Measurements from ENCODE around the gene EML2. TPM values are rescaled to one million over a fixed set of nuclear protein-coding genes. Genes with fewer than 3 reads are reported as not detected.
"Not testable (repeated sequence)": the region's sequence is repeated elsewhere in the genome, so short reads cannot be mapped to it uniquely, and the experiment has no call there.

Gene EML2
- total RNA-seq, 1 experiment from 2014 or later = 14.2 TPM

DNA sequence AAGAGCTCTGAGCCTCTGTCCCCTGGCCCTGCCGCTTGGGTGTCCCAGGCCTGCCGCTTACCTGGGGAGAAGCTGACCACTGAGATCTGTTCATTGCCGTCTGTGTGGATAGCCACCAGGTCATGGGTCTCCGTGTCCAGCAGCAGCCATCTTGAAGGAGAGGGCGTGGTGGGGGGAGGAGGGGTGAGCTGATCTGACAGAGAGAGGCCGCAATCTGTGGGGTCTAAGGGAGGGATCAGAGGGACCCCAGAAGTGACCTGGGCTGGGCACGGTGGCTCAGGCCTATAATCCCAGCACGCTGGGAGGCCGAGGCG is 22.5 kb downstream of the EML2 start:
- no peak for DNase-seq (ENCODE audit: low read depth)

- peak; percentile 92 for DNase-seq (ENCODE audit: low read depth)
Measured at GRCh38 chr19:45615795-45616703, 23.1 kb downstream of the EML2 start.

GRCh38 chr19:45615056-45615455 is 24.1 kb downstream of the EML2 start:
- DNase-seq (ENCODE audit: low read depth) = not testable (repeated sequence)

DNA sequence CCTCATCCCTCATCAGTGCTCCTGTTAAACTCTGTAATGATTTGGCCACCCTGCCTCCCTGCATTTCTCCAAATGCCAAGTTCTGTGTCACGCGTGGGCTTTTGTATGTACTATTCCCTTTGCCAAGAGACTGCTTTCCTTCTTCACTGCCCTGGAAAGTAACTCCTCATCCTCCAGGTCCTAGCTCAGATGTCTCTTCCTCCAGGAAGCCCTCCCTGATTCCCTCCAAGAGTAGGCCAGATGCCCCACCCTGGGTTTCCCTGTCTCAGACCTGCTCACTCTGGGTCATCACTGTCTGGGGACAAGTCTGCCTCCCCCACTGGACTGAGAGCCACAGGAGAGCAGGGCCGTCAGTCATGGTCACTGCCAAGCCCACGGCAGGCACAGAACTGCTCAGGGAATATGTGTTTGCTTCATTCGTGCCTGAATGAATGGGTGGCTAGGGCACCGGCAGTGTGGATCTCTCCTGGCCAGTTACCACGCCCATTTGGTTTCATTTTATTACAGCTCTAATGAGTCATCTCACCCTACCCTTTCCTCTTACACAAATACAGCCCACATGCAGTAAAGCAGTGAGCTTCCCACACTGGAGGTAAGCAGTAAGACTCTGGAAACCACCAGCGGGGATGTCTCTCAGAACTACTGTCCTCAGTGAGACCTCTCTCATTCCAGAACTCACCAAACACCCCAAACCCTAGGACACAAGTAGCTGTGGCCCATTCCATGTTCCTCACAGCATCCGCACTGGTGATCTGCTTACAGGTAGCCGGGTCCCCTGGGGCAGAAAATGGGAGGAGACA is 25.1 kb downstream of the EML2 start:
- peak; percentile 94 for DNase-seq (ENCODE audit: low read depth)

DNA sequence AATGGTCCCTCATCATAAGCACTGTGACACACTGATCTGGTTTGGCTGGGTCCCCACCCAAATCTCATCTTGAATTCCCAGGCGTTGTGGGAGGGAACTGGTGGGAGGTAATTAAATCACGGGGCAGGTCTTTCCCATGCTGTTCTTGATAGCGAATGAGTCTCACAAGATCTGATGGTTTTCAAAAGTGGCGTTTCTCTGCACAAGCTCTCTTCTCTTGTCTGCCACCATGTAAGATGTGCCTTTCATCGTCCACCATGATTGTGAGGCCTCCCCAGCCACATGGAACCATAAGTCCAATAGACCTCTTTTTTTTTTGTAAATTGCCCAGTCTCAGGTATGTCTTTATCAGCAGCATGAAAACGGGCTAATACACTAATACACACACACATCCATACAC is 30.2 kb downstream of the EML2 start:
- DNase-seq (ENCODE audit: low read depth) = no peak

DNA sequence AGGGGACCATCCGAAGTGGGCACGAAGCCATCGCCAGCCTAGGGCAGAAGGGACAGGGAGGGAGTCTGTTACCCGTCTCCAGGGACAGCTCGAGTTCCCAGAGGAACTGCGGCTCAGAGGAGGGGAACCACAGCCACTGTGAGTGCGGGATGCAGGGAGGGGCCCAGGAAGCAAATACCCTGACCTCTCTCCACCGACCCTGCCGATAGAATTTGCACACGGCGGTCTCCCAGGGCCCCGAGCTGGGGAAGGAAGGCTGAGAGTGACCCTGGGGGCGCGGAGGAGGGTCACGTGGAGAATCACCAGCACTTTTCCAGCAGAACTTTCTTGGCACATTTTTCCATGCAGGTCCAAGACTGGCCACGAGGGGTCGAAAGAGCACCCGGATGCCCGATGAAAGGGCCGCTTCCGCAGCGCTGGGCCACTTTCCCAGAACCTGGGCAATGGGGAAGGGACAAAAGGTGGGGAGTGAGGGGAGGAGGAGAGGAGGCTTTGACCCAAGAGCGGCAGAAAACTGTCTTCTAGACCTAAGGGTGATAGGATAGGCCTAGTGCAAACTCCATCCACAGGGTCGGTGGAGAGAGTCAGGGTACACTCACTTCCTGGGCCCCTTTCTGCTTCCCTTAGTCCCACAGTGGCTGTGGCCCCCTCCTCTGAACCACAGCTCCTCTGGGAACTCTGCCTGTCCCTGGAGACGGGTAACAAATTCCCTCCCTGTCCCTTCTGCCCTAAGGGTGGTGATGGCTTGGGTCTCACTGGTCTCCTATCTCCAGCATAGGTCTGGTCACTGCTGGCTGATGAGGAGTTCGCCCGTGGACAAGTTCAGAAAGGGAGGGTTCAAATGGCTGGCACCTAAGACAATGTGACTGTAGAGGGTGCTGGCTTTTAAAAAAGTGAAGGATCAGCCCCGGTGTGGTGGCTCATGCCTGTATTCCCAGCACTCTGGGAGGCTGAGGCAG is 31.8 kb downstream of the EML2 start:
- peak; percentile 77 for DNase-seq (ENCODE audit: low read depth)

DNA sequence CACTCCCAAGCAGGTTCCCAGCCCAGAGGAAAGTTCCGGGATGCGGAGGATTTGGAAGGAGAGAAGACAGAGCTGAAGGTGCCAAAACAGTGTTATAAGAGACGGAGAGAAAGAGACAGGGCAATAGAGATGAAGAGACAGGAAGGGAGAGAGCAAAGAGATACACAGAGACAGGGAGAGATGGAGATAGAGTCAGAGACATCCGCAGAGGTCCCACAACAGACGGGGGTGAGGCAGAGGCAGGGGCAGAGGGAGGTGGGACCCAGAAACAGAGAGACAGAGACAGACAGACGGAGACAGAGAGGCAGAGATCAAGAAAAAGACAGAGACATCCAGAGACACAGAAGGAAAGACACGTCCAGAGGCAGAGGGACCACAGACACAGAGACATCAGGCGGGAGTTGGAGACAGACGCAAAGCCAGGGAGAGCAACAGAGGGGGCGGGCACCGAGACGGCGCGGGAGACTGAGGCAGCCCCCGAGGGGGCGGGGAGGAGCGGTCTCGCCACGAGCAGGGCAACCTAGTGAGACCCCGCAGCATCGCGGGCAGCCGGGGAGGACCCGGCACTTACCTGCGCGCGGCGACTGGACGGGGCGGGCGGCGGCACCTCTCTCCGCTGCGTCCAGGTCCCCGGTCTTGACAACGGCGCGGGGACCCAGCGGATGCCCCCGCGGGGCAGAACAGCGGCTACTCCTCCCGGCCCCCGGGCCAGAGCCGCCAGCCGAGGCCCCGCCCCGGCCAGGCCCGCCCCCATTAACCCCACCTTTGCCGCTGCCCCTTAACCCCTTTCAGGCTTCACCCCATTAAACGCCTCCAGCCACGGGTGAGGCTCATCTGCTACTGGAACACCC is 37.4 kb downstream of the EML2 start, which contains the start of gene GPR4:
Gene GPR4 (minus strand): TSS at position 689 of the 851 bp plus-strand sequence. CDS start 10,346 bp downstream, outside the sequence.
- no peak for DNase-seq (ENCODE audit: low read depth)

DNA sequence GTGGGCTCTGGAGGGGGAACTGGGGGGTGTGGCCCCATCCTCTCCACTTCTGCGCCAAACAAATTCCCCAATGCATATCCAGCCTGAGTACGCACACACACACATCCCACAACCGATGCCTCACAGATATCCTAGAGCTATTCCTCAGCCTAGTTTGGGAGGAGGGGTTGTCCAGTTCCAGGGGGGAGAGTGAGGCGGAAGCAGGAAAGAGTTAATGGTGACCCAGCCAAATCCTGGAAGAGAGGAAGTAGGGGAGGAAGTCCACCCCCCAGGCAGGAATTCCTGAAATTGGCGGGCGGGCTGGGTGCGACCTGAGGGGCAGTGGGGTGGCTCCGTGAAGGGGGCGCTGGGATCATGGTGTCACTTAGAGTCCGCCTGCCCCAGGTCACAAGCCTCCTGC is 38.1 kb downstream of the EML2 start:
- no peak for DNase-seq (ENCODE audit: low read depth)

- no peak for DNase-seq (ENCODE audit: low read depth)
Measured at GRCh38 chr19:45600340-45600885, 38.8 kb downstream of the EML2 start.

GRCh38 chr19:45599286-45599685 is 39.9 kb downstream of the EML2 start:
- no peak for DNase-seq (ENCODE audit: low read depth)

DNA sequence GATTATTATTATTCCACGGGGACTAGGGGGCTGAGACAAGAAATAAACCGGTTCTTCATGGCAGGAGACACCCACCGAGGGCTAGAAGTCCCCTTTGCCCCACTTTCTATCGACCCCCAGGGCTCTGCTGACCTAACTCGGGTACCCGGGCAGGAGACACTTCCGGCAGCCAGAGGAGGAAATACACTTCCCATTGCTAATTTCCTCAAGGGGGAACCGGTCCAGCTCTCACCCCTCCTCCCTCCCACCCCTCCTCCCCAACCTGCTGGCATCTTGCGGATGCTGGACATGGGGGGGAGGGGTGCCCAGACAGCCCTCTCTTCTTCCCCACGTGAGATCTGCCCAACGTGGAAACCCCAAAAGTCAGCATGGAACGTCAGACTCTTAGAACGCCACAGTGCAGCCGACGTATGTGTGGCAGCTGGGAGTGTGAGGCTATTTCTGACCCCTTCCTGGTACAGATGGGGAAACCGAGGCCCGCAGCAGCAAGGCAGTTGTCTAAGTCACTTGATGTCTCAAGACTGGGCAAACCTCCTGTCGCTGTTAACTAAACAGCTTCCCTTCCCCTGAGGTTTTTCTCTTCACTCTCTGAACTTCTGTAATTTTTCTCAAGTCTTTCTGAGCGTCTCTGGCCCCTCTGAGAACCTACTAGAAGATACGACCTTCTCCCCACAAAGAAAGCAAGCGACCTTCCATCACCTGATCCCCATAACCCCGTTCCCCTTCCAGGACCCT is 40.8 kb downstream of the EML2 start:
- peak; percentile 43 for DNase-seq (ENCODE audit: low read depth)

DNA sequence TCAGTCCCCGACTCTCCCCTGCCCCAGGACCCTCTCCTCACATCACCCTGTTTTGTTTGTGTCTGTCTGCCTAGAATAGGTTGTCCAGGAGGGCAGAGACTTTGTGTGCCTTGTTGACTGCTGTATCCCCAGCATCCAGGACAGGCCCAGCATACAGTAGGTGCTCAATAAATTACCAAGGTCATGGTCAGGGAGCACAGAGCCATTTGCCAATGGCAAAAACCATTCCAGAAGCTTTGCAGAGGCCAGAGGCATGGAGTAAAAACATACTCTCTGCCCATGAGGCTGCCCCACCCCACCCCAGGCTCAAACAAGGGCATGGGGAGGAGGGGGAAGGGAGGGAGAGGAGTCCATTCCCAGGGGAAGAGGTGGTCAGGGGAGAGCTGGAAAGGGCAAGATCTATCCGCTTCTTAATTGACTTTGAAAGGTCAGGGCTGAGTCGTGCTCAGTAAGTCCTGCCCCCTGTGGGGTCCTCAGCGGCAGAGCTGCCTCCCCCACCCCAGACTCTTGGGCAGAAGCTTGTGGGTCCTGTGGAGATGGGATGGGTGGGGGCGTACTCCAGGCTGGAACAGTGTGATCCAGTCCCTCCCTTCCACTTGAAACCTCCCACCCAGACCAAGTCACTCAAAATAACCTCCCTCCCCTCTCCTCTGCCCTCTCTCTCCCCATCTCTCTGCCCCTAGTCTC is 41.6 kb downstream of the EML2 start:
- no peak for DNase-seq (ENCODE audit: low read depth)

DNA sequence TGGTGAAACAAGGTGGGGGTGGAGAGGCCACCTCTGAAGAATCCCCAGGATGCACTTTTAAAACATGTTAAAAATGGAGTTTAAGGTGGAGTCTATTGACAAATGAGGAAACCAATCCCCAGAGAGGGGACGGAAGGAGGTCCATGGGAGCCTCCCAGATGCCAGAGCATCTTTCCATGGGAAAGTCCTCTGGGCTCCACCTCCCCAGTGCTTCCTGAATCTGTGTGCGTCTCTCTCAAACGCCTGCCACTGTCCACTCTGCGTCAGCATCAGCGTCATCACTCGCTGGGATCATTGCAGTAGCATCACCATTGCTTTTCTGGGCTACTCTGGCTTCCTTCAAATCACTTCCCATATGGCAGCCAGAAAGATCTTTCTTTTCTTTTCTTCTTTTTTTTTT is 43.4 kb downstream of the EML2 start:
- no peak for DNase-seq (ENCODE audit: low read depth)

- no peak for DNase-seq (ENCODE audit: low read depth)
Measured at GRCh38 chr19:45593520-45593919, 45.7 kb downstream of the EML2 start.

GRCh38 chr19:45592366-45592765 is 46.8 kb downstream of the EML2 start:
- no peak for DNase-seq (ENCODE audit: low read depth)

GRCh38 chr19:45591638-45592005 is 47.6 kb downstream of the EML2 start:
- no peak for DNase-seq (ENCODE audit: low read depth)

- peak; percentile 67 for DNase-seq (ENCODE audit: low read depth)
Measured at GRCh38 chr19:45591004-45591637, 48.1 kb downstream of the EML2 start.

GRCh38 chr19:45590300-45591003 is 48.7 kb downstream of the EML2 start:
- DNase-seq (ENCODE audit: low read depth) = no peak

Data from Daoy (cell line).